Activated effector memory CD4-positive, alpha-beta T cell treated with Interleukin-2 at 50 U/mL for 16 hours (primary cell): ENCODE results near the gene SOX12.
"Not testable (repeated sequence)": the region's sequence is repeated elsewhere in the genome, so short reads cannot be mapped to it uniquely, and the experiment has no call there.

Experiments
- DNase-seq: peaks from one replicate; pipeline ENCODE4 v3.0.0-alpha.2; 2020

The SOX12 gene

GRCh38 chr20:329851-330232 lies 4.5 kb downstream of the SOX12 start:
- no peak for DNase-seq

GRCh38 chr20:330233-331149 lies 5.1 kb downstream of the SOX12 start:
- peak; percentile 38 for DNase-seq

- DNase-seq, result no peak
These were observed 9.2 kb downstream of the SOX12 start for GRCh38 chr20:334578-334977.

GRCh38 chr20:336040-336439 lies 10.7 kb downstream of the SOX12 start:
- not testable (repeated sequence) for DNase-seq

- no peak for DNase-seq
These were observed 16.3 kb downstream of the SOX12 start for GRCh38 chr20:341682-342081.

GRCh38 chr20:343107-343506 lies 17.8 kb downstream of the SOX12 start:
- no peak for DNase-seq

GRCh38 chr20:346033-346639 lies 20.8 kb downstream of the SOX12 start:
- no peak for DNase-seq

- DNase-seq, result no peak
These were observed 21.4 kb downstream of the SOX12 start, which contains the start of gene NRSN2 for GRCh38 chr20:346640-347316. Gene NRSN2, plus strand, starts transcription at chr20:347111. Its CDS starts 2,533 bp downstream, at chr20:349644.

GRCh38 chr20:347317-347639 lies 21.9 kb downstream of the SOX12 start:
- DNase-seq, result no peak

- DNase-seq, result peak; percentile 31
These were observed 22.5 kb downstream of the SOX12 start for GRCh38 chr20:347640-348484.

GRCh38 chr20:348972-349841 lies 23.9 kb downstream of the SOX12 start:
- no peak for DNase-seq

GRCh38 chr20:353166-353565 lies 27.8 kb downstream of the SOX12 start:
- no peak for DNase-seq

GRCh38 chr20:354298-354977 lies 29.1 kb downstream of the SOX12 start:
- peak; percentile 70 for DNase-seq

GRCh38 chr20:356154-356553 lies 30.8 kb downstream of the SOX12 start:
- not testable (repeated sequence) for DNase-seq

GRCh38 chr20:356745-357144 lies 31.4 kb downstream of the SOX12 start:
- DNase-seq, result no peak

- no peak for DNase-seq
These were observed 33.7 kb downstream of the SOX12 start for GRCh38 chr20:358891-359555.

- DNase-seq, result no peak
These were observed 36.2 kb downstream of the SOX12 start for GRCh38 chr20:361561-361960.

- no peak for DNase-seq
These were observed 37.2 kb downstream of the SOX12 start for GRCh38 chr20:362271-363254.

- DNase-seq, result no peak
These were observed 38.1 kb downstream of the SOX12 start for GRCh38 chr20:363319-364078.
